Amygdala (tissue), 56 donors: ENCODE results near the gene RBFOX2.
"Not testable (repeated sequence)": the region's sequence is repeated elsewhere in the genome, so short reads cannot be mapped to it uniquely, and the experiment has no call there.

Source experiments
- DNase-seq, 56 donors: peaks; one replicate each; lab custom pipeline; 2025; lab: John Stamatoyannopoulos, UW

The RBFOX2 gene

GRCh38 chr22:36010090-36010489 is 18.5 kb downstream of the RBFOX2 start:
- no peak for DNase-seq

- DNase-seq: no peak
These were observed 19.5 kb downstream of the RBFOX2 start for GRCh38 chr22:36009085-36009484.

GRCh38 chr22:36008565-36008964 is 20.1 kb downstream of the RBFOX2 start:
- DNase-seq: no peak

- no peak for DNase-seq
These were observed 20.5 kb downstream of the RBFOX2 start for GRCh38 chr22:36008131-36008530.

GRCh38 chr22:36003972-36004674 is 24.5 kb downstream of the RBFOX2 start:
- no peak for DNase-seq

- DNase-seq: no peak
These were observed 25.8 kb downstream of the RBFOX2 start for GRCh38 chr22:36002718-36003260.

- no peak for DNase-seq
These were observed 26.5 kb downstream of the RBFOX2 start for GRCh38 chr22:36002084-36002483.

- no peak for DNase-seq
These were observed 29.9 kb downstream of the RBFOX2 start for GRCh38 chr22:35998748-35999147.

- DNase-seq: no peak
These were observed 31.2 kb downstream of the RBFOX2 start for GRCh38 chr22:35997438-35997837.

GRCh38 chr22:35996596-35996995 is 32.0 kb downstream of the RBFOX2 start:
- no peak for DNase-seq

- DNase-seq: no peak
These were observed 32.9 kb downstream of the RBFOX2 start for GRCh38 chr22:35995772-35996171.

GRCh38 chr22:35995348-35995747 is 33.3 kb downstream of the RBFOX2 start:
- DNase-seq: no peak

- DNase-seq: not testable (repeated sequence)
These were observed 34.9 kb downstream of the RBFOX2 start for GRCh38 chr22:35993727-35994126.

- no peak for DNase-seq
These were observed 35.4 kb downstream of the RBFOX2 start for GRCh38 chr22:35993048-35993714.

GRCh38 chr22:35991168-35991567 is 37.5 kb downstream of the RBFOX2 start:
- DNase-seq: no peak

GRCh38 chr22:35988030-35988429 is 40.6 kb downstream of the RBFOX2 start:
- DNase-seq: no peak

- no peak for DNase-seq
These were observed 41.1 kb downstream of the RBFOX2 start for GRCh38 chr22:35987487-35987886.

- DNase-seq: no peak
These were observed 42.5 kb downstream of the RBFOX2 start for GRCh38 chr22:35986088-35986487.

GRCh38 chr22:35985371-35985770 is 43.3 kb downstream of the RBFOX2 start:
- no peak for DNase-seq

GRCh38 chr22:35984183-35985175 is 44.1 kb downstream of the RBFOX2 start:
- DNase-seq: no peak

- DNase-seq: no peak
These were observed 46.7 kb downstream of the RBFOX2 start for GRCh38 chr22:35981900-35982299.
